Esophagus muscularis mucosa (tissue), 4 donors: ENCODE measurements around the gene BDKRB2. TPM values are rescaled to one million over a fixed set of nuclear protein-coding genes. Genes with fewer than 3 reads are reported as not detected.

Source experiments
- DNase-seq: peaks from one replicate; pipeline ENCODE4 v3.0.0-alpha.2; 2017; ENCODE audit errors: extremely low spot score
- H3K27ac ChIP-seq, 4 donors: fragments of 200-600 bp; sonication (generic); replicated peaks in 1 of 4; 1 replicate in 3 of 4; 2 replicates in 1 of 4; pipeline ENCODE4 v1.5.1; 2016 to 2019; ENCODE audit warnings: mild to moderate bottlenecking in 1 of 4
- H3K27me3 ChIP-seq, 4 donors: fragments of 200-600 bp; sonication (generic); one replicate each; pipeline versions ENCODE4 v1.5.1 to v1.6.0; 2016 to 2019
- H3K36me3 ChIP-seq, 4 donors: fragments of 200-600 bp; sonication (generic); one replicate each; pipeline ENCODE4 v1.5.1; 2016 to 2019
- H3K4me1 ChIP-seq, 4 donors: fragments of 200-600 bp; sonication (generic); one replicate each; pipeline ENCODE4 v1.5.1; 2016 to 2019
- H3K4me3 ChIP-seq, 4 donors: fragments of 200-600 bp; sonication (generic); 1 replicate in 2 of 4; 2 replicates in 2 of 4; pipeline ENCODE4 v1.5.1; 2016 to 2019; ENCODE audit warnings: mild to moderate bottlenecking in 4 of 4, moderate library complexity in 1 of 4
- H3K9me3 ChIP-seq, 4 donors: fragments of 200-600 bp; sonication (generic); 1 replicate in 3 of 4; 2 replicates in 1 of 4; pipeline ENCODE4 v1.5.1; 2016 to 2019
- CTCF ChIP-seq, 3 experiments: fragments of 200-600 bp in 2 of 3; fragments of 450-650 bp in 1 of 3; sonication (generic) in 2 of 3; IDR thresholded peaks; one replicate each; pipeline ENCODE4 v1.5.1; 2017 to 2019; ENCODE audit warnings: antibody characterized with exemption in 3 of 3, mild to moderate bottlenecking in 2 of 3, moderate library complexity in 1 of 3
- EP300 ChIP-seq: sonication (generic); formaldehyde crosslinking; IDR thresholded peaks from one replicate; pipeline ENCODE4 v1.6.1; 2017; ENCODE audit warnings: antibody characterized with exemption
- POLR2A ChIP-seq: fragments of 450-650 bp; IDR thresholded peaks from one replicate; pipeline ENCODE4 v1.6.1; 2017; ENCODE audit warnings: antibody characterized with exemption, moderate library complexity, mild to moderate bottlenecking, low read depth
- POLR2AphosphoS5 ChIP-seq, 2 donors: sonication (generic); formaldehyde crosslinking; IDR thresholded peaks; one replicate each; pipeline ENCODE4 v1.6.1; 2017; ENCODE audit warnings: antibody characterized with exemption in 2 of 2
- WGBS: methylation state at CpG from one replicate; pipeline ENCODE4 v1.1.5; 2018; 5-methylcytosine and 5-hydroxymethylcytosine counted together
- intact Hi-C: fragments of 100-400 bp; cut with DNase I; formaldehyde crosslinking; loops from one replicate; pipeline ENCODE4 v1.15.1; 2023
- total RNA-seq, 4 donors: library from RNA; depleted of rRNA; stranded (reverse); fragments of >200 nt; gene quantifications; one replicate each; pipeline versions ENCODE4 v1.1.0 to v1.2.1, GENCODE V29; 2016

BDKRB2 gene
- total RNA-seq, 4 donors from 2014 or later = 5.8 to 16.1 (median 10.0) TPM

- peaks cover 0 to 16% (median 8%) of the 10 kb centered on the region in 4 donors for H3K36me3 ChIP-seq
- H3K27ac ChIP-seq = peak overlapping the region in 1 of 4 donors; percentile 19
- no peaks in the 10 kb centered on the region for H3K4me1 ChIP-seq
- no peak overlapping the region for H3K4me3 ChIP-seq
- no peak for TF ChIP-seq EP300
- TF ChIP-seq CTCF (IDR thresholded peaks at IDR 0.05) = no peak
- no peak for TF ChIP-seq POLR2A
- no peak for TF ChIP-seq POLR2AphosphoS5 (IDR thresholded peaks at IDR 0.05)
- DNase-seq = no peak
- WGBS = 88% methylated on average over 3 of the region's 3 CpGs
- no peaks in the 10 kb centered on the region for H3K27me3 ChIP-seq
- no peaks in the 10 kb centered on the region for H3K9me3 ChIP-seq
- intact Hi-C loops = no loop called here
Measured at GRCh38 chr14:96245710-96246538, 41.3 kb downstream of the BDKRB2 start.

GRCh38 chr14:96246539-96246847, 41.9 kb downstream of the BDKRB2 start:
- H3K27me3 ChIP-seq = no peaks in the 10 kb centered on the region
- TF ChIP-seq POLR2AphosphoS5 (IDR thresholded peaks at IDR 0.05) (peak in 1 of 2 donors; percentile 19), EP300 (no peak)
- intact Hi-C loops = no loop called here
- no peak overlapping the region for H3K27ac ChIP-seq
- H3K4me1 ChIP-seq = no peaks in the 10 kb centered on the region
- H3K36me3 ChIP-seq = peaks cover 0 to 10% (median 5%) of the 10 kb centered on the region in 4 donors
- no peak for DNase-seq
- WGBS = 71% methylated on average over 1 of the region's 1 CpG
- no peaks in the 10 kb centered on the region for H3K9me3 ChIP-seq
- no peak overlapping the region for H3K4me3 ChIP-seq

GRCh38 chr14:96247031-96247430, 42.4 kb downstream of the BDKRB2 start:
- H3K36me3 ChIP-seq = peaks cover 0 to 5% (median 2%) of the 10 kb centered on the region in 4 donors
- peaks cover 0 to 3% (median under 1%) of the 10 kb centered on the region in 4 donors for H3K4me1 ChIP-seq
- no peaks in the 10 kb centered on the region for H3K9me3 ChIP-seq
- intact Hi-C loops = no loop called here
- H3K27me3 ChIP-seq = no peaks in the 10 kb centered on the region
- no peak overlapping the region for H3K4me3 ChIP-seq
- H3K27ac ChIP-seq = no peak overlapping the region
- TF ChIP-seq POLR2AphosphoS5 (IDR thresholded peaks at IDR 0.05) (no peak), CTCF (IDR thresholded peaks at IDR 0.05) (no peak), POLR2A (no peak), EP300 (no peak)
- 91% methylated on average over 5 of the region's 6 CpGs for WGBS
- DNase-seq = no peak

GRCh38 chr14:96249029-96249428, 44.4 kb downstream of the BDKRB2 start:
- Histone ChIP-seq H3K27me3 (no peaks in the 10 kb centered on the region), H3K27ac (peak overlapping the region in 2 of 4 donors; percentile 13 to 42), H3K9me3 (no peaks in the 10 kb centered on the region), H3K4me3 (no peak overlapping the region), H3K4me1 (peaks cover 0 to 23% (median 19%) of the 10 kb centered on the region in 4 donors), H3K36me3 (no peaks in the 10 kb centered on the region)
- TF ChIP-seq POLR2AphosphoS5 (IDR thresholded peaks at IDR 0.05) (peak; percentile 48 to 59), EP300 (no peak), POLR2A (no peak), CTCF (IDR thresholded peaks at IDR 0.05) (no peak)
- no peak for DNase-seq
- intact Hi-C loops = no loop called here
- WGBS = 62% methylated on average over 5 of the region's 5 CpGs

GRCh38 chr14:96250485-96250884, 45.8 kb downstream of the BDKRB2 start:
- Histone ChIP-seq H3K4me3 (no peak overlapping the region), H3K4me1 (peaks cover 0 to 38% (median 33%) of the 10 kb centered on the region in 4 donors), H3K27ac (no peak overlapping the region), H3K27me3 (no peaks in the 10 kb centered on the region), H3K9me3 (no peaks in the 10 kb centered on the region), H3K36me3 (no peaks in the 10 kb centered on the region)
- 95% methylated on average over 3 of the region's 3 CpGs for WGBS
- DNase-seq = no peak
- intact Hi-C loops = no loop called here
- no peak for TF ChIP-seq EP300
- no peak for TF ChIP-seq CTCF (IDR thresholded peaks at IDR 0.05)
- no peak for TF ChIP-seq POLR2AphosphoS5 (IDR thresholded peaks at IDR 0.05)
- TF ChIP-seq POLR2A = no peak
